Stomach (tissue), 9 donors: ENCODE measurements around the gene DUSP9. TPM values are rescaled to one million over a fixed set of nuclear protein-coding genes. Genes with fewer than 3 reads are reported as not detected.

Experiments
- DNase-seq, 2 donors: peaks; one replicate each; pipeline versions ENCODE4 v3.0.0 to v3.0.0-alpha.2; 2013 to 2019
- H3K27ac ChIP-seq, 5 donors: fragments of 200-600 bp in 4 of 5; sonication (generic) in 4 of 5; one replicate each; pipeline ENCODE4 v1.5.1; 2013 to 2019; ENCODE audit warnings: mild to moderate bottlenecking in 1 of 5, moderate library complexity in 1 of 5
- H3K27me3 ChIP-seq, 3 donors: fragments of 200-600 bp; sonication (generic); one replicate each; pipeline ENCODE4 v1.5.1; 2017 to 2019; ENCODE audit warnings: mixed run types in 1 of 3
- H3K36me3 ChIP-seq, 4 donors: fragments of 200-600 bp; sonication (generic); 1 replicate in 3 of 4; 2 replicates in 1 of 4; pipeline ENCODE4 v1.5.1; 2016 to 2019
- H3K4me1 ChIP-seq, 4 donors: fragments of 200-600 bp; sonication (generic); one replicate each; pipeline ENCODE4 v1.5.1; 2016 to 2019
- H3K4me3 ChIP-seq, 4 donors: fragments of 200-600 bp; sonication (generic) in 3 of 4; one replicate each; pipeline ENCODE4 v1.5.1; 2016 to 2019; ENCODE audit warnings: mild to moderate bottlenecking in 1 of 4
- H3K9me3 ChIP-seq, 4 donors: fragments of 200-600 bp; sonication (generic); one replicate each; pipeline ENCODE4 v1.5.1; 2016 to 2019
- CTCF ChIP-seq, 7 experiments: fragments of 450-650 bp in 4 of 7; fragments of 200-600 bp in 3 of 7; sonication (generic) in 3 of 7; IDR thresholded peaks; one replicate each; pipeline ENCODE4 v1.5.1; 2016 to 2019; ENCODE audit warnings: antibody characterized with exemption in 7 of 7, control low read depth in 2 of 7, mild to moderate bottlenecking in 1 of 7
- EP300 ChIP-seq: sonication (generic); formaldehyde crosslinking; IDR thresholded peaks from one replicate; pipeline ENCODE4 v1.6.1; 2017; ENCODE audit warnings: antibody characterized with exemption
- POLR2A ChIP-seq, 4 donors: fragments of 450-650 bp; IDR thresholded peaks; one replicate each; pipeline ENCODE4 v1.6.1; 2016; ENCODE audit warnings: antibody characterized with exemption in 4 of 4, control low read depth in 2 of 4, mild to moderate bottlenecking in 1 of 4, moderate library complexity in 1 of 4
- POLR2AphosphoS5 ChIP-seq, 3 donors: sonication (generic); formaldehyde crosslinking; IDR thresholded peaks; one replicate each; pipeline ENCODE4 v1.6.1; 2016; ENCODE audit warnings: antibody characterized with exemption in 3 of 3
- WGBS, 5 donors: extraction: QIAGEN DNeasy Blood & Tissue Kit in 3 of 5; methylation state at CpG; one replicate each; pipeline versions ENCODE4 v1.1.5 to v1.1.7; 2013 to 2018; 5-methylcytosine and 5-hydroxymethylcytosine counted together
- intact Hi-C: fragments of 100-400 bp; cut with DNase I; formaldehyde crosslinking; loops from one replicate; pipeline ENCODE4 v1.15.1; 2023; ENCODE audit warnings: low total_unique reads
- polyA plus RNA-seq, 3 donors: library from polyadenylated mRNA; stranded (reverse); fragments of 200-250 nt; gene quantifications; one replicate each; pipeline ENCODE4 v1.2.3, GENCODE V29; 2013
- total RNA-seq, 5 donors: library from RNA; depleted of rRNA; stranded (reverse); fragments of >200 nt; gene quantifications; one replicate each; pipeline versions ENCODE4 v1.1.0 to v1.2.3, GENCODE V29; 2014 to 2016
- donor health status: healthy with polysubstance abuse.
- donor health status: Bipolar disorder and iron deficiency.
- donor health status: healthy.

Gene DUSP9
- total and polyA plus RNA-seq, 8 donors, result 0.18 to 0.25 TPM; not detected in 6

GRCh38 chrX:153635388-153635787 lies 11.6 kb upstream of the DUSP9 start:
- no peaks in the 10 kb centered on the region for H3K36me3 ChIP-seq
- TF ChIP-seq POLR2AphosphoS5 (IDR thresholded peaks at IDR 0.05), result no peak
- TF ChIP-seq CTCF (IDR thresholded peaks at IDR 0.05), result no peak
- TF ChIP-seq POLR2A (IDR thresholded peaks at IDR 0.05), result no peak
- TF ChIP-seq EP300, result no peak
- H3K27me3 ChIP-seq, result peaks cover 0 to 15% (median 12%) of the 10 kb centered on the region in 3 donors
- intact Hi-C loops, result no loop called here
- H3K27ac ChIP-seq, result no peak overlapping the region
- H3K9me3 ChIP-seq, result peaks cover 0 to 25% (median 12%) of the 10 kb centered on the region in 4 donors
- WGBS, 5 donors, result 84 to 92% (median 90%) methylated on average over 4 to 6 of the region's 6 CpGs
- DNase-seq, result no peak
- no peak overlapping the region for H3K4me3 ChIP-seq
- H3K4me1 ChIP-seq, result no peaks in the 10 kb centered on the region

GRCh38 chrX:153635788-153636668 lies 11.0 kb upstream of the DUSP9 start:
- no peaks in the 10 kb centered on the region for H3K36me3 ChIP-seq
- peak in 1 of 2 donors; percentile 48 for DNase-seq
- WGBS, 5 donors, result 79 to 91% (median 79%) methylated on average over 12 to 21 of the region's 21 CpGs
- intact Hi-C loops, result no loop called here
- H3K27ac ChIP-seq, result no peak overlapping the region
- TF ChIP-seq CTCF (IDR thresholded peaks at IDR 0.05) (peak in 2 of 7 experiments; percentile 7 to 11), POLR2A (IDR thresholded peaks at IDR 0.05) (no peak), POLR2AphosphoS5 (IDR thresholded peaks at IDR 0.05) (no peak)
- peaks cover 3 to 19% (median 18%) of the 10 kb centered on the region in 3 donors for H3K27me3 ChIP-seq
- H3K4me1 ChIP-seq, result no peaks in the 10 kb centered on the region
- no peak overlapping the region for H3K4me3 ChIP-seq
- peaks cover 0 to 19% (median 9%) of the 10 kb centered on the region in 4 donors for H3K9me3 ChIP-seq

- H3K36me3 ChIP-seq, result no peaks in the 10 kb centered on the region
- intact Hi-C loops, result no loop called here
- H3K9me3 ChIP-seq, result peaks cover 0 to 13% (median 5%) of the 10 kb centered on the region in 4 donors
- TF ChIP-seq POLR2AphosphoS5 (IDR thresholded peaks at IDR 0.05) (no peak), POLR2A (IDR thresholded peaks at IDR 0.05) (no peak), EP300 (no peak), CTCF (IDR thresholded peaks at IDR 0.05) (no peak)
- peaks cover 9 to 25% (median 25%) of the 10 kb centered on the region in 3 donors for H3K27me3 ChIP-seq
- H3K4me3 ChIP-seq, result no peak overlapping the region
- DNase-seq, result no peak
- 66 to 71% (median 70%) methylated on average over 5 of the region's 5 CpGs for WGBS, 5 donors
- no peak overlapping the region for H3K27ac ChIP-seq
- peaks cover 0 to 1% (median under 1%) of the 10 kb centered on the region in 4 donors for H3K4me1 ChIP-seq
Observed at GRCh38 chrX:153636716-153637115, 10.3 kb upstream of the DUSP9 start.

- TF ChIP-seq POLR2A (IDR thresholded peaks at IDR 0.05) (no peak), POLR2AphosphoS5 (IDR thresholded peaks at IDR 0.05) (no peak), EP300 (no peak), CTCF (IDR thresholded peaks at IDR 0.05) (no peak)
- Histone ChIP-seq H3K36me3 (no peaks in the 10 kb centered on the region), H3K27ac (no peak overlapping the region), H3K4me1 (peaks cover 0 to 8% (median 6%) of the 10 kb centered on the region in 4 donors), H3K4me3 (no peak overlapping the region), H3K27me3 (peaks cover 9 to 32% (median 32%) of the 10 kb centered on the region in 3 donors), H3K9me3 (peaks cover 0 to 6% (median 2%) of the 10 kb centered on the region in 4 donors)
- WGBS, 5 donors, result 82 to 89% (median 83%) methylated on average over 20 to 26 of the region's 27 CpGs
- intact Hi-C loops, result no loop called here
- no peak for DNase-seq
Observed at GRCh38 chrX:153637121-153638040, 9.6 kb upstream of the DUSP9 start.
